ENCODE measurements around the gene SPNS3. TPM values are rescaled to one million over a fixed set of nuclear protein-coding genes. Genes with fewer than 3 reads are reported as not detected.

The SPNS3 gene
- total RNA-seq, 2 donors from 2014 or later: 2.4 to 5.8 TPM

DNA sequence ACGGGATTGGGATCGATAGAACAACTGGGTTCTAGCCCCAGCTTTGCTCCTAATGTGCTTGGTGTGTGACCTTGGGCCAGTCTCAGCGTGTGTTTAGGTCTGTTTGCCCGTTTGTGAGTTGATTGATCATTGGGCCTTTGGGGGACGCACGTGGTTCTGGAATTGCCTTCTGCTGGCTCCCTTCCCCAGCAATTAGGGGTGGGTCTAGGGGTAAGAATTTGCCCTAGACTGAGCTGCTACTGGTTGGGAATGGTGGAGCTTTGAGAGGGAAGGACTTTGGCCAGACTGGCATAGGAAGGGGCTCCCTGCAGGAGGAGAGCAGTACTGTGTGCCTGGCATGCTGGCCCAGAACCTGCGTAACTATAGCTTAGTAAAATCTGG is 66.4 kb downstream of the SPNS3 start:
- H3K4me1 Mint-ChIP-seq: peaks cover 27% of the 10 kb centered on the region
- no peak for ATAC-seq (replicated peaks)
- H3K27me3 Mint-ChIP-seq: peaks cover 32% of the 10 kb centered on the region
- no peaks in the 10 kb centered on the region for H3K36me3 Mint-ChIP-seq (ENCODE audit: low read depth)
- H3K27ac Mint-ChIP-seq: no peak overlapping the region
- H3K9me3 Mint-ChIP-seq: no peaks in the 10 kb centered on the region
- peak overlapping the region; percentile 67 for H3K4me3 Mint-ChIP-seq

DNA sequence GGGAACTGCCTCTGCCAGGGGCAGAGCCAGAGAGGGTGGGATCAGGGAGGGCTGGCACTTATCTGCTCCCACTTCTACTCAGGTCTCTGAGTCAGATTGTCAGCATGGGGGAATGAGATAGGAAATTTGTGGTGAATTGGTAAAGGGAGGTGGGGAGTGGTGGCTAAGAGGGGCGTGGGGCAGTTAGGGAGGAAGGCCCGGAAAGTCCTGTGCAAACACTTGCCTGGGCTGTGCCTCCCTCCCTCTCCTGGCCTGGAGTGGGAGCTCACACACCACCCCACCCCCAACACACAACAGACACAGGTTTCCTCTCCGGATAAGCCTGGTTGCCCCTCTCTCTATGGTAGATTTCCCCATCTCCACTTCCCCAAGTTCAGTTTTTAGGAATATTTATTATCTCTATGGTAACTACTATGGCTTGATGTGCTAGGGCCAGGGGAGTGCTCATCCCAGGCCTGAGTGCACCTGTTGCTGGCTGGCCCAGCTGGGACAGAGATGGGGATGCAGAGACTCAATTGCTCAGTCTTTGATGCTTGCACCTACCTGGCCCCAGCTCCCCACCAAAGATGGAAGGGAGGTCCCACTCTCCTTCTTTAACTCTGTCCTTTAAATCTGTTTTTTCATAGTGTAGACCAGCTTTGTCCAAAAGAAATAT is 67.7 kb downstream of the SPNS3 start:
- Mint-ChIP-seq H3K27ac (no peak overlapping the region), H3K9me3 (no peaks in the 10 kb centered on the region), H3K4me3 (no peak overlapping the region), H3K36me3 (ENCODE audit: low read depth) (no peaks in the 10 kb centered on the region), H3K27me3 (peaks cover 32% of the 10 kb centered on the region), H3K4me1 (peaks cover 30% of the 10 kb centered on the region)
- ATAC-seq (replicated peaks): no peak

GRCh38 chr17:4502466-4503154 is 68.9 kb downstream of the SPNS3 start:
- Mint-ChIP-seq H3K4me1 (peaks cover 30% of the 10 kb centered on the region), H3K27ac (no peak overlapping the region), H3K27me3 (peaks cover 32% of the 10 kb centered on the region), H3K36me3 (ENCODE audit: low read depth) (no peaks in the 10 kb centered on the region), H3K9me3 (no peaks in the 10 kb centered on the region), H3K4me3 (no peak overlapping the region)
- ATAC-seq (replicated peaks): no peak

DNA sequence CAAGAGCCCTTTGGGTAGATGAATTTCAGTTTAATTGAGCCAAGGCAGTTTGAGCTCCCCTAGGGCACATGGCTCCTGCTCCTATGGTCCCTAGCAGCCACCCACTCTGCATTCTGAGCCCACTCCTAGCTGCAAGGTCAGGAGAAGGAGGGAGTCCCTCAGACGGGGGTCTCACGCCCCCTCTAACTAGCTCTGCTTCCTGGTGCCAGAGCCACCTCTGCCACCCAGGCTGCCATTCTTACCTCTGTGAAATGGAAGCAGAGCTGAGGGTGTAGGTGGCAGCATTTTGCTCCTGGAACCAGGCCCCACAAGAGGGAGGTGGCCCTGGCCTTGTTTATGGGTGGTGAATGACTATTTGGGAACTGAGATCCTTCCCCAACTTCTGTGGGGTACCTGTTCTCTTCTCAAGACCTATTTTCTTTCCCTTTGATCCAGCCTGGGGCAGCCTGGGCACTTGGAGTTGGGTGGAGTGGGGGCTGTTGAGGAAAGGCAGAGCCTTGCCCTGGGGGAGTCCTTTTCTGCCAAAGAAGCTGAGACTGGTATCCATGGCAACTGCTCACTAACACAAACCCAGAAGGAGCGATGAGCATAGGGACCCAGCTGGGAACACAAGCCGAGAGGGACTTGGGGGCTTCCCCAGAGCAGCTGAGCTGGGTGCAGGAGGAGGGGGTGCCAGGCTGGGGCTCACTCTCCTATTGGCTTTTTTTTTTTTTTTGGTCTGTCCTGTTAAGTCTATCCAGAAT is 69.7 kb downstream of the SPNS3 start:
- Mint-ChIP-seq H3K27me3 (peaks cover 32% of the 10 kb centered on the region), H3K4me1 (peaks cover 30% of the 10 kb centered on the region), H3K9me3 (no peaks in the 10 kb centered on the region), H3K36me3 (ENCODE audit: low read depth) (no peaks in the 10 kb centered on the region), H3K4me3 (no peak overlapping the region), H3K27ac (no peak overlapping the region)
- ATAC-seq (replicated peaks): no peak

DNA sequence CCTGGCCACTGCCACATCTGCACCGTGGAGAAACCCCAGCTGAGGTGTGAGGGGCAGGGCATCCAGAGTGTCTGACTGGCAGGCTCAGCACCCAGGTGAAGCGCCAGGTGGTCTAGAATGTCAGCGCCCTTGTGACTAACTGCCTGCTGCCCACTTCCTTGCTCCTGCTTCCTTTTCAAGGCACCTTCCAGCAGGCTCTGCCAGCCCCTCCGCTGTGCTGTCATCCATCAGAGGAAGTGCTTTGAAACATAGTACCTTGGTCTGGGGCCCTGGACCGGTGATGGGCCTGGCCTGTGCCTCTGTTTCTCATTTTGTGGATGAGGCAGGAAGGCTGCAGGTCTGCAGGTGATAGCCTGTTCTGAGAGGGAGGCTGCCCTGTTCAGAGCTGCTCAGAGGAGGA is 70.4 kb downstream of the SPNS3 start:
- peak overlapping the region; percentile 45 for H3K27ac Mint-ChIP-seq
- peaks cover 32% of the 10 kb centered on the region for H3K27me3 Mint-ChIP-seq
- no peak overlapping the region for H3K4me3 Mint-ChIP-seq
- no peaks in the 10 kb centered on the region for H3K9me3 Mint-ChIP-seq
- ATAC-seq (replicated peaks): peak; percentile 20
- H3K36me3 Mint-ChIP-seq (ENCODE audit: low read depth): no peaks in the 10 kb centered on the region
- H3K4me1 Mint-ChIP-seq: peaks cover 37% of the 10 kb centered on the region

- peak overlapping the region; percentile 33 for H3K4me3 Mint-ChIP-seq
- H3K27me3 Mint-ChIP-seq: peaks cover 24% of the 10 kb centered on the region
- peak; percentile 59 for ATAC-seq (replicated peaks)
- H3K36me3 Mint-ChIP-seq (ENCODE audit: low read depth): no peaks in the 10 kb centered on the region
- peaks cover 34% of the 10 kb centered on the region for H3K4me1 Mint-ChIP-seq
- peak overlapping the region; percentile 45 for H3K27ac Mint-ChIP-seq
- no peaks in the 10 kb centered on the region for H3K9me3 Mint-ChIP-seq
Observed at GRCh38 chr17:4505187-4505586, 71.4 kb downstream of the SPNS3 start.

DNA sequence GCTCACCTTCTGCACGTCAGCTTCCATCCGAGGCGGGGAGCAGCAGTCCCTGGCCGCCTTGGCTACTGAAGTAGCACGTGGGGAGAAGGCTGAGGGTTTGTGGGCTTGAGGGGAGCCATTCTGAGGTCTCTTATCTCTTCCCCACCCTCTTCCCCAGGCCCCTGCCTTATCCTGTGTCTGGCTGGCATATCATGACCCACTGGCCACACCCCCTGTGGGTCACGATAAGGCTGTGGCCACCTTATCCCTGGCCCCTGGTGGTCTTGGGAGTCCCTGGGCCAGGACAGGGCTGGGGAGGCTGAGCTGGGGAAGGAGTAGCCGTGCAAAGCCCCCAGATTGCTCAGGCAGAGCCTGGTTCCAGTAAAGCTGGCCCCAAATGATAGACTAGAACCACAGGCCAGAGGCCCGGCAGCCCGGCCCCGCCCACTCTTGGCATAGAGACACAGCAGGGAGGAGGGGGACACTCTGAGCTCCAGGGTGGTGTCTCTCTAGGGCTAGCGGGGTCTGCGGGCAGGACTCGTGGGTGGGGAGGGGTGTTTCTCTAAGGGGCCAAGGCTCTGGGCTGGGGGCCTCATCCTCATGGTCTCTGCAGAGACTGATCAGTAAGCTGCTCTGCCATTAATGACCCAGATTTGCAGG is 72.6 kb downstream of the SPNS3 start:
- H3K27ac Mint-ChIP-seq: no peak overlapping the region
- H3K9me3 Mint-ChIP-seq: no peaks in the 10 kb centered on the region
- no peak overlapping the region for H3K4me3 Mint-ChIP-seq
- peaks cover 29% of the 10 kb centered on the region for H3K4me1 Mint-ChIP-seq
- H3K27me3 Mint-ChIP-seq: peaks cover 15% of the 10 kb centered on the region
- no peak for ATAC-seq (replicated peaks)
- no peaks in the 10 kb centered on the region for H3K36me3 Mint-ChIP-seq (ENCODE audit: low read depth)

DNA sequence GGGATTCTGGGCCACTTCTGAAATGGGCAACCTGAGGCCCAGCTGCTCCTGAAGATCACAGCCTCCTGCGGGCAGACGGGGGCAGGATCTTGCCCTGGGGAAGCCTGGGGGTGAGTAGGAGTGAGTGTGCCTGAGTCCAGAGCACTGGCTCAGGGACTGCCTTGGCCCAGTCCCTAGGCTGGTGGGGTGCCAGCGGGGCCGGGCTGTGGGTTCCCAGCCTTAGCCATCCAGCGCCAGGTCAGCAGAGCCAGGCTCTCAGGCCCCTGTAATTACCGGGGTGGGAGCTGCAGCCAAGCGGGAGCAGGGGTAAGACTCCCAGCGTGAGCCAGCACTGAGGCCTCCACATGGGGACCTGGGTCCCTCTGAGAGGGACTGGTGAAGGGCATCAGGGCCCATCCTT is 73.2 kb downstream of the SPNS3 start:
- Mint-ChIP-seq H3K27ac (no peak overlapping the region), H3K36me3 (ENCODE audit: low read depth) (no peaks in the 10 kb centered on the region), H3K27me3 (peaks cover 10% of the 10 kb centered on the region), H3K9me3 (no peaks in the 10 kb centered on the region), H3K4me1 (peaks cover 29% of the 10 kb centered on the region), H3K4me3 (no peak overlapping the region)
- ATAC-seq (replicated peaks): no peak

GRCh38 chr17:4507361-4508111 is 73.8 kb downstream of the SPNS3 start:
- Mint-ChIP-seq H3K27ac (peak overlapping the region; percentile 73), H3K36me3 (ENCODE audit: low read depth) (no peaks in the 10 kb centered on the region), H3K9me3 (no peaks in the 10 kb centered on the region), H3K4me1 (peaks cover 29% of the 10 kb centered on the region), H3K4me3 (no peak overlapping the region), H3K27me3 (peaks cover 9% of the 10 kb centered on the region)
- no peak for ATAC-seq (replicated peaks)

DNA sequence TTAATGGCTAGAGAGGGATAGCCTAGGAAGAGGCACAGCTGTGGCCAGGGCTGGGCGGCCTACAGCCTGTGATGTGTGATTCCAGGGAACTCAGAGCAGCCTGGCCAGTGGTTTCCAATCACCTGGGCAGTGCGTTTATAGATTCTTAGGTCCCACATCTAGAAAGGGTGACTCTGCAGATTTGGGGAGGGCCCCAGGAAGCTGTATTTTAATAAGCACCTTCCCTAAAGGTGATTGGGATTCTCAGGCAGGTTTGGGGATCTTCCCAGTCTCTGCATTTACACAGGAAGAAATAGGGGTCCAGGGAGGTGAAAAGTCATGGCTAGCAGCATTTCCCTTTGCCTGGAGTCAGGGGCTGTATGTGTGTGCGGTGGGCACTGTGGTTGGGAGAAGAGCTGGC is 74.5 kb downstream of the SPNS3 start:
- H3K4me1 Mint-ChIP-seq: peaks cover 29% of the 10 kb centered on the region
- peaks cover 4% of the 10 kb centered on the region for H3K27me3 Mint-ChIP-seq
- H3K36me3 Mint-ChIP-seq (ENCODE audit: low read depth): no peaks in the 10 kb centered on the region
- H3K27ac Mint-ChIP-seq: peak overlapping the region; percentile 73
- no peak for ATAC-seq (replicated peaks)
- H3K4me3 Mint-ChIP-seq: no peak overlapping the region
- H3K9me3 Mint-ChIP-seq: no peaks in the 10 kb centered on the region

GRCh38 chr17:4509401-4509800 is 75.7 kb downstream of the SPNS3 start:
- H3K4me3 Mint-ChIP-seq: peak overlapping the region; percentile 27
- H3K36me3 Mint-ChIP-seq (ENCODE audit: low read depth): no peaks in the 10 kb centered on the region
- peak; percentile 78 for ATAC-seq (replicated peaks)
- peak overlapping the region; percentile 73 for H3K27ac Mint-ChIP-seq
- no peaks in the 10 kb centered on the region for H3K9me3 Mint-ChIP-seq
- H3K4me1 Mint-ChIP-seq: peaks cover 23% of the 10 kb centered on the region
- H3K27me3 Mint-ChIP-seq: peaks cover 4% of the 10 kb centered on the region

GRCh38 chr17:4509923-4510617 is 76.3 kb downstream of the SPNS3 start:
- peaks cover under 1% of the 10 kb centered on the region for H3K27me3 Mint-ChIP-seq
- no peaks in the 10 kb centered on the region for H3K36me3 Mint-ChIP-seq (ENCODE audit: low read depth)
- H3K4me1 Mint-ChIP-seq: peaks cover 17% of the 10 kb centered on the region
- peak; percentile 26 for ATAC-seq (replicated peaks)
- H3K4me3 Mint-ChIP-seq: peak overlapping the region; percentile 27
- peak overlapping the region; percentile 73 for H3K27ac Mint-ChIP-seq
- no peaks in the 10 kb centered on the region for H3K9me3 Mint-ChIP-seq

- ATAC-seq (replicated peaks): no peak
- H3K4me3 Mint-ChIP-seq: no peak overlapping the region
Observed at GRCh38 chr17:4510618-4510941, 76.8 kb downstream of the SPNS3 start.

More at GRCh38 chr17:4510618-4510941, 76.8 kb downstream of the SPNS3 start:
- Mint-ChIP-seq H3K27ac (peak overlapping the region; percentile 30), H3K36me3 (ENCODE audit: low read depth) (no peaks in the 10 kb centered on the region), H3K9me3 (no peaks in the 10 kb centered on the region), H3K4me1 (peaks cover 12% of the 10 kb centered on the region), H3K27me3 (no peaks in the 10 kb centered on the region)
